Cardiac fibroblast (primary cell): Measurements from ENCODE around the gene ARL14EPL.

Experiments
- DNase-seq, 2 donors: peaks; one replicate each; pipeline versions ENCODE4 v3.0.0 to v3.0.0-alpha.2; 2010; ENCODE audit warnings: low read depth in 2 of 2
- H3K4me3 ChIP-seq, 2 donors: replicated peaks in 1 of 2; 1 replicate in 1 of 2; 2 replicates in 1 of 2; pipeline ENCODE4 v1.5.1; 2011; ENCODE audit warnings: low read depth in 2 of 2, low read length in 2 of 2, mild to moderate bottlenecking in 2 of 2, moderate library complexity in 1 of 2
- CTCF ChIP-seq: IDR thresholded peaks from one replicate; pipeline ENCODE4 v1.5.1; 2011; ENCODE audit warnings: low read depth, mild to moderate bottlenecking, low read length, inconsistent platforms

The ARL14EPL gene

GRCh38 chr5:116045821-116046220, 13.5 kb downstream of the ARL14EPL start:
- TF ChIP-seq CTCF: no peak
- DNase-seq: no peak
- no peak overlapping the region for H3K4me3 ChIP-seq

GRCh38 chr5:116046261-116046660, 14.0 kb downstream of the ARL14EPL start:
- no peak for DNase-seq
- no peak overlapping the region for H3K4me3 ChIP-seq
- no peak for TF ChIP-seq CTCF

- no peak overlapping the region for H3K4me3 ChIP-seq
- DNase-seq: no peak
- TF ChIP-seq CTCF: no peak
Observed at GRCh38 chr5:116046823-116047222, 14.6 kb downstream of the ARL14EPL start.

GRCh38 chr5:116058346-116058936, 26.2 kb downstream of the ARL14EPL start:
- no peak for DNase-seq
- TF ChIP-seq CTCF: no peak
- H3K4me3 ChIP-seq: no peak overlapping the region

GRCh38 chr5:116062352-116062751, 30.1 kb downstream of the ARL14EPL start:
- TF ChIP-seq CTCF: no peak
- no peak overlapping the region for H3K4me3 ChIP-seq
- peak in 1 of 2 donors; percentile 16 for DNase-seq

- no peak overlapping the region for H3K4me3 ChIP-seq
- no peak for DNase-seq
- no peak for TF ChIP-seq CTCF
Observed at GRCh38 chr5:116063950-116064349, 31.7 kb downstream of the ARL14EPL start.
